ENCODE results near the gene GRIK5.
A peak's percentile ranks its signal among the peaks of the same experiment; 100 is the strongest.

GRIK5 gene

DNA sequence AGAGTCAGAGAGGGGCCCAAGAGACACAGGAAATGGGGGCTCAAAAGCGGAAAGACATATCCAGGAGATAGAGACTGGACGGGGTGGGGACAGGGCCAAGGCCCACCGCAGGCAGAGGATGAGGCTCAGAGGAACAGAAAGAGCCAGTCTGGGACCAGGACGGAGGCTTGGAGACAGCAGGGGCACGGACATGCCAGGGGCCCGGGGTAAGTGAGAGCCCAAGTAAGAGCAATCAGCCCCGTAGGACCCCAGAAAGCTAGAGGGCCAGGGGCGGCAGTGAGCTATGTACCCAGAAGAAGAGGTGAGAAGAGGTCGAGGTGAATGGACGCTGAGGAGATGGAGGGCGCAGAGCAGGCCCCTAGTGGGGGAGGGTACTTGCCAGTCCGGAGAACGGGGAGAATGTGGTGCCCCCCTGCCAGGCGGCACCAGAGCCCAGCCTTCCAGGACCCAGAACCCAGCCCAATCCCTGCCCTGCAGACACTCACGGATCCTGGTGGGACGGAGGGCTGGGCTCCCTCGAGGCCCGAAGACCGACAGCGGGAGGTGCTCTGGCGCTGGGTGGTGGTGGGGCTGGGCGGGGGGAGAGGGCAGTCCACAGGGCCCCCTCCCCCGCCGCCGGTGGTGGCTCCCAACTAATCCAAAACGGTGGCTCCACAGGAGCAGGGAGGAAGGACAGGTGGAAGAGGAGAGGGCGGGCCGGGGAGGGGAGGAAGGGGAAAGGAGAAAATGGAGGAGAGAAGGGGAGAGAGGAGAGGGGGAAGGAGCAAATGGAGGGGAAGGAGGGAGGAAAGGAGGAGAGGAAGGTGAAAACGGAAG, 1.0 kb downstream of the GRIK5 start:
- peak overlapping the region; percentile 71 for H3K4me3 ChIP-seq
- DNase-seq (ENCODE audit: low spot score), result peak; percentile 66
- H3K27ac ChIP-seq, result peak overlapping the region; percentile 58 to 76
- TF ChIP-seq, protein P1, sequence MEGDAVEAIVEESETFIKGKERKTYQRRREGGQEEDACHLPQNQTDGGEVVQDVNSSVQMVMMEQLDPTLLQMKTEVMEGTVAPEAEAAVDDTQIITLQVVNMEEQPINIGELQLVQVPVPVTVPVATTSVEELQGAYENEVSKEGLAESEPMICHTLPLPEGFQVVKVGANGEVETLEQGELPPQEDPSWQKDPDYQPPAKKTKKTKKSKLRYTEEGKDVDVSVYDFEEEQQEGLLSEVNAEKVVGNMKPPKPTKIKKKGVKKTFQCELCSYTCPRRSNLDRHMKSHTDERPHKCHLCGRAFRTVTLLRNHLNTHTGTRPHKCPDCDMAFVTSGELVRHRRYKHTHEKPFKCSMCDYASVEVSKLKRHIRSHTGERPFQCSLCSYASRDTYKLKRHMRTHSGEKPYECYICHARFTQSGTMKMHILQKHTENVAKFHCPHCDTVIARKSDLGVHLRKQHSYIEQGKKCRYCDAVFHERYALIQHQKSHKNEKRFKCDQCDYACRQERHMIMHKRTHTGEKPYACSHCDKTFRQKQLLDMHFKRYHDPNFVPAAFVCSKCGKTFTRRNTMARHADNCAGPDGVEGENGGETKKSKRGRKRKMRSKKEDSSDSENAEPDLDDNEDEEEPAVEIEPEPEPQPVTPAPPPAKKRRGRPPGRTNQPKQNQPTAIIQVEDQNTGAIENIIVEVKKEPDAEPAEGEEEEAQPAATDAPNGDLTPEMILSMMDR (IDR thresholded peaks at IDR 0.05), result no peak

DNA sequence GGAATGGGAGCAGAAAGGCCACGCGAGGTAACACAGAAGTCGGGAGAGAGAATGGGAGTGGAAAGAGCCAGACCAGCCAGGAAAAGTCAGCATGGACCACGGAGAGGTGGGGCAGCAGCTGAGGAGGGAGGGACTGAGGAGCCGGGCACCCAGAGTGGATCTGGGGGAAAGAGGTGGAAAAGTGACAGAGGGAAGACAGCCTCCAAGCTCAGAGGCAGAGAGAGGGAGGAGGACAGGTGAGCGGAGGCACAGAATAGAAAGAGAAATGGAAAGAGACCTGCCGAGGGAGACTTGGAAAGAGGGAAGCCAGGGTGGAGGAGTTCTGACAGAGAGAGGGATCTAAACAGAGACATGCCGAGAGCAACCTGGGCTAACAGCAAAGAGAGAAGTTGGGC, 1.6 kb downstream of the GRIK5 start:
- TF ChIP-seq, protein P1 (IDR thresholded peaks at IDR 0.05), result no peak
- Histone ChIP-seq H3K27ac (peak overlapping the region in 1 of 2 donors; percentile 58), H3K4me3 (peak overlapping the region; percentile 71)
- DNase-seq (ENCODE audit: low spot score), result no peak

DNA sequence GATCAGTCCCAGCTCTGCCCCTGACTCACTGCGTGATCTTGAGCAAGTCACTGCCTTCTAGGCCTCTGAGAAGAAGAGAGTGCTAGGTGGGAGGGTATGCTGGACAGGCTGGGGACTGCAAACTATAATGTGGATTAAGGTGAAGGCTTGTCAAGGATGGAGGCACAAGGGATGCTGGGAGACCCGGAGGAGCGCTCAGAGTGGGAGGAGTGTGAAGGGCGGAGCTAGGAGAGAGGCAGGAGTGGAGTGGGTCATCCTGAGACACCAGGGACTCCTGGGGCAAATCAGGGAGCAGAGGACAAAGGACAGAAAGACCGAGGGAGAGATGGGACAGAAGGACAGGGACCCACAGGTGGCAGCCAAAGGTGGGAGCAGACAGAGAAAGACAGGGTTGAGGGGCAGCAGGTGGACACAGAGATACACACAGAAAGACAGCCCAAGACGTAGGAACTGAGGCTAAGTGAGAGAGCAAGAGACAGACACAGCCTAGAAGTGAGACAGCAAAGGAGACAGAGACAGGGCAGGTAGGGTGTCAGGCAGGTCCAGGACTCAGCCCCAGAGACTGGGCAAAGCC, 2.6 kb downstream of the GRIK5 start:
- TF ChIP-seq, protein P1 (IDR thresholded peaks at IDR 0.05), result no peak
- no peak overlapping the region for H3K4me3 ChIP-seq
- no peak overlapping the region for H3K27ac ChIP-seq
- DNase-seq (ENCODE audit: low spot score), result no peak

DNA sequence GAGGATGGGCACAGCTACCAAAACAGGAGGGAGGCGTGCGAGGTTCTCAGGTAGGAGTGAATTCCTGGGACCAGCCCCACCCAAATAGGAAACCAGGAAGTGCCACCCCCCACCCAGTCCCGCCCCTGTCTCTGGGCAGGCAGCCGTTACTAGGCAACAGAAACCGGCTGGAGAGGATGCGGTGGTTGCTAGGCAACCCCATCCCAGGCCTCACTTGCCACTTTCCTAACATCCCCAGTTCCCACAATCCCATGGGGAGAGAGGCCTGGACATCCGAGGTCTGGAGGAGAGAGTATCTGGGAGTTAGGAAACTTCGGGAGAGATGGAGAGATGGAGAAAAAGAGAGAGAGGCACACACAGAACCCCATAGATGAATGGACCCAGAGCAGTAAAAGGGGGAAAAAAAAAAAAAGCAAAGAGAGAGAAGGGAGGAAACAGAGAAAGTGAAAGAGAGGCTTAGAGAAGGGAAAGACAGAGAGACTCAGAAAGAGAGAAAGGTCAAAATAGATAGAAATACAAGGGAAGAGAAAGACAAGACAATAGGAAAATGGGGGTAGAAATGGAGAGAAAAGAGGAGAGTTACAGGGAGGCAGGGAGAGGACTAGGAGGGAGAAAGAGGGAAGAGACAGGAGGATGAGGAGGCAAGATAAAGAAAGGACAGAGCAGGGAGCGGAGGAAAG, 3.8 kb downstream of the GRIK5 start:
- no peak overlapping the region for H3K4me3 ChIP-seq
- no peak for DNase-seq (ENCODE audit: low spot score)
- TF ChIP-seq, protein P1 (IDR thresholded peaks at IDR 0.05), result no peak
- H3K27ac ChIP-seq, result no peak overlapping the region

DNA sequence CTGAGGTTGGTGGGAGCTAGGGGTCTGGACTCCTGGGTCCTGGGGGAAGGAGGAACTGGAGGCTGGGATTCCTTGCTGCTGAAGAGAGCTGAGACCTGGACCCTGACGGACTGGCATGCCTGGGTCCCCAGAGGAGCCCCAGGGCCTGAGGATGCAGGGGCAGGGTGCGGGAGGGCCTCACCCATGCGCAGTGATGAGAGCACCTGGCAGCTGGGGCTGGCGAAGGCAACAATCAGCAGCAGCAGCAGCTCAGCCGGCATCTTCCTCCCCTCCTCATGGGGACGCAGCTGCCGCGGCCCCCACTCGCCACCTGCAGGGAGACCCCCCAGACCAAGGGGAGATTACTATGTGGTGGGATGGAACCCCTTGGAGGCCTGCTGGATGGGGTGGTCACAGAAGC, 4.5 kb downstream of the GRIK5 start:
- H3K27ac ChIP-seq, result no peak overlapping the region
- DNase-seq (ENCODE audit: low spot score), result no peak
- TF ChIP-seq, protein P1 (IDR thresholded peaks at IDR 0.05), result no peak
- H3K4me3 ChIP-seq, result no peak overlapping the region

DNA sequence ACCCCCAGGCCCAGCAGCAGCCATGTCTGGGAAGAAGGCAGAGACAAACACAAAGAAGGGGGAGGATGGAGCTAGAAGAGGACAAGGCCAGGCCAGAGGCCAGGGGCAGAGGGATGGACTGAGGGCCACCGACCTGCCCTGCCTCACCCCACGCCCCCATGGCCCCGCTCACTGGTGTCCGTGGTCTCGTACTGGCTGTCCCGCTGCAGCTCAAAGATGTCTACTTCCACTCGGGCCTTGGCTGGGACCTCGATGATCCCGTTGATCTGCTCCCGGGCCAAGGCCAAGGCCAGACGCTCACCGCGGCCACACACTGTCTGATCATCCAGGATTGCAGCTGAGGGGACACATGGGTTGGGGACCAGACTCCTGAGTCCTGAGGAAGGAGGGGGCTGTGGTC, 5.0 kb downstream of the GRIK5 start:
- Histone ChIP-seq H3K27ac (no peak overlapping the region), H3K4me3 (no peak overlapping the region)
- DNase-seq (ENCODE audit: low spot score), result no peak
- TF ChIP-seq, protein P1 (IDR thresholded peaks at IDR 0.05), result no peak
